GM18519 (cell line): ENCODE data around the gene EZH1.

Experiments
- ATAC-seq: cut with Tn5 transposase; IDR thresholded peaks from one replicate; pipeline ENCODE4 v1.9.1; 2021; ENCODE audit warnings: mild to moderate bottlenecking, moderate library complexity; ENCODE audit not compliant: unreplicated experiment, low FRiP score

Gene EZH1

DNA sequence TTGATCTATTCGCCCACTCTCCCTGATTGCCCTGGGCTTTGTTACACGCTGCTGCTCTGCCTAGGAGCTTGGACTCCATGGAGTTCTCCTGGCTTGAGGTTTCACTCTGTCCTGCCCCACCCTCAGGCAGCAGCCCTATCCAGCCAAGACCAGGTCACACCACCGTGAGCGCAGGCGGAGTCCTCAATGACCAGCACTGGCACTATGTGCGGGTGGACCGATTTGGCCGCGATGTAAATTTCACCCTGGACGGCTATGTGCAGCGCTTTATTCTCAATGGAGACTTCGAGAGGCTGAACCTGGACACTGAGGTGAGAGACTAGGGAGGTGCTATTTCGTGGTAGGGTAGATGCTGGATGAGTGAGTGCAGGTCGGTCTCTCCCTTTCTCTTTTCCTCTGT lies 59.0 kb downstream of the EZH1 start:
- no peak for ATAC-seq

DNA sequence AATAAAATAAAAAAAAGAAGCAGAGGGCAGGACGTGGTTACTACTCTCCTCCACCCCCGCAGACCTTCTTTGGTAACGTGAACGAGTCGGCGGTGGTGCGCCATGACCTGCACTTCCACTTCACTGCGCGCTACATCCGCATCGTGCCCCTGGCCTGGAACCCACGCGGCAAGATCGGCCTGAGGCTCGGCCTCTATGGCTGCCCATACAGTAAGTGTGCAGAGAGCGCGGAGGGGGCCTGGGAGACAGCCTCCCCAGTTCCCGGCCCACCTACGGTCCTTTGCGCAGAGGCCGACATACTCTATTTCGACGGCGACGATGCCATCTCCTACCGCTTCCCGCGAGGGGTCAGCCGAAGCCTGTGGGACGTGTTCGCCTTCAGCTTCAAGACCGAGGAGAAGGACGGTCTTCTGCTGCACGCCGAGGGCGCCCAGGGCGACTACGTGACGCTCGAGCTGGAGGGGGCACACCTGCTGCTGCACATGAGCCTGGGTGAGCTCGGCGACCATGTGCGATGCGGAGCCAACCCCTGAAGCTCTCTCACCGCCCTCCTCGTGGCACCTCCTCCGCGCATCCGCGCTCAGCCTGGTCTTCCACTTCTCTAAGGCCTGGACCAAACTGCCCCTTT lies 59.8 kb downstream of the EZH1 start:
- no peak for ATAC-seq

DNA sequence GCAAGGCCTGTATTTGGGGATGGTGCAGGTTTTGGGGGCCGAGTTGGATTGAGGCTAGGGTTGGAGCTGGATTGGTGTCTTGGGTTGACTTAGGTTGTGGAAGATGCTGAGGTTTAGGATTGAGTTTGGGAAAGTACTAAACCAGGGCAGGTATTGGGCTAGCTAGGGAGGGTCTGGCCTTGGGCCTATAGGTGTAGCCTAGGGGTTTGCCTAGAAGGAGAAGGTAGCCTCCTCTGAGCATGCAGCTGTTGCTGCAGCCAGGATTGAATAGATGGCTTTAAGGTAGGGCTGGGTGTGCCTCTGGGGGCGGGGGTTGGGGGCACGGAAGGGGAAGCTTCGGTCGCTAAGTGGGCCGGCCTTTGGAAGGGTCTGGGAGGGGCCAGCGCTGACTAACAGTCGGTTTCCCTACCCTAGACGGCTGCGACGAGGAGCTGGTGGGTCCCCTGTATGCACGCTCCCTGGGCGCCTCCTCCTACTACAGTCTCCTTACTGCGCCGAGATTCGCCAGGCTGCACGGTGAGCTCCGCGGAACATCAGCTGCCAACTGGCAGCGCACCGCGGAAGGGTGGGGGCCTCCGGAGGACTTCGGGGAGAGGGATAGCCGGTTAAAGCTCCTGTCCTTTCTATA lies 61.3 kb downstream of the EZH1 start:
- ATAC-seq = no peak

DNA sequence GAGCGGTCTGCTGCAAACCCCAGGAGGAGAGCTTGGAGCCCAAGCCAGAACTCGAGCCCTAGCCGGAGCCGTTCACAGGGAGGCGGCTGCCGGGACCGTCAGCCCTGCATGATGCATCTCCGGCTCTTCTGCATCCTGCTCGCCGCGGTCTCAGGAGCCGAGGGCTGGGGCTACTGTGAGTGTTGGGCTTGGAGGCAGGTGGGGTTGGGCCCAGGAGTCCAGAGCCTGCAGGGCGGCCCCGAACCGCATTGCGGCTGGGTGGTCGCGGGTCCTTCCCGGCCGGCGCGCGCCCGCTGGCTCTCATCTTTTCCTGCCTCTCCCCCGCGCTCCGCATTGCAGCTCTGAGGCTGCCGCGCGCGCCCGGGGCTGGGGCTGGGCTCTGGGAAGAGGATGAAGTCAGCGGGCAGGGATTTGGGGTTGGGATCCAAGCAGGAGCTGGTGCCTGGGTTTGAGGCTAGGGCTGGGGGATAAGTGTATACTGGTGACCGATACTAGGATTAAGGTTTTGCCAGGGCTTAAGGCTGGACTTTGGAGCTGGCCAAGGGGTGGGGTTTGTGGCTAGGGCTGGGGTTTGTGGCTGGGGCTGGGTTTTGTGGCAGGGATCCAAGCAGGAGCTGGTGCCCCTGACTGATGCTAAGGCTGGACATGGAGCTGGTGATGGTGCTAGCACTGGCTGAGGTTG lies 62.0 kb downstream of the EZH1 start:
- no peak for ATAC-seq

DNA sequence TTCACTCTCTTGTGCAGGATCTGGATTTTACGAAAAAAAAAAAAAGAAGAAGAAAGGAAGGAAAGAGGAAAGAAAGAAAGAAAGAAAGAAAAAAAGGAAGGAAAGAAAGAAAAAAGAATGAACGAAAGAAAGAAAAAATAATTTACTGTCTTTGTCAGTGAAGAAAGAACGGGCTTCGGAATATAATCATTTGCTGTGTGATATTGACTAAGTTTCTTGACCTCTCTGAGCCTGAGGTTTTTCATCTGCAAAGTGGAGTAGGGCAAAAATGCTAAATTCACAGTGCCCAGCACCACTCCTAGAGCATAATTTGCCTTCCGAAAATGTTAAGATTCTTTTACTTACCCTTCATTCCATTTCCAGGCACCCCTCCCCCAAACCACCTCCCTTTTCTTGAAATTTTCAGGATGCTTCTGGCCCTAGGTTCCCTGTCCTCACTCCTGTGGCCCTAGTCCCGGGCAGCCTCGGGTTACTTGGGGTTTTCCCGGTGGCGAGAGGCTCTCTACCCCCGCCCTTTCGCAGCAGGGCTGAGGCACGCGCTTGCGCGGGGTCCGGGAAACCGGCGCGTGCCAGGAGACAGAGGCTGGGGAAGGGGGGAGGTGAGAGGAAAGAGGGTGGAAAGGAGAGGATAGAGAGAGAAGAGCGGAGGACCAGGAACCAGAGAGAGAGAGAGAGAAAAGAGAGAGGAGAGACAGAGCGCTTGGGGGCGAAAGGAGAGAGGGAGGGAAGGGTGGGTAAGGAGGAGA lies 62.7 kb downstream of the EZH1 start, which contains the start of gene CNTNAP1:
CNTNAP1 (plus strand) TSS at position 556 of the 746 bp plus-strand sequence. CDS start 299 bp downstream, outside the sequence.
- ATAC-seq = no peak

DNA sequence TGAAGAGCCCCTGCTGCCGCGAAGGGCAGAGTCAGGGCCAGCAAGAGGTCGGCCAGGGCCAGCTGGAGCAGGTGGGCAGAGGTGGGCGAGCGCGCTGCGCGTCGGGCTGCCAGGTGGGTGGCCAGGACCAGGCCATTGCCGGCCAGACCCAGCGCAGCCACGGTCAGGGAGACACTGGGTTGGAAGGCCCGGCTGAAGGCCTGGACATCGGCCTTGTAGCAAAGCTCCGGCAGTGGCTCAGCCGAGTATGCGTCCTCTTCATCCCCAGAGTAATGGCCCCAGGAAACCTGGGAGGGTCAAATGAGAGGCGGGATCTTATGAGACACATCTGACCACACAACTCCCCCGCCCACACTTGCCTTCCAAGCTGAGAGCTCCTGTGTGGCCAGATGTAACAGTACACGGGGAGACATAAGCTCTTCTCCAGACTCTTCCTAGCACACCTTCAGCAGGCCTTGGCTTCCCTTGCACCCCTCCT lies 64.5 kb downstream of the EZH1 start:
- ATAC-seq = no peak

DNA sequence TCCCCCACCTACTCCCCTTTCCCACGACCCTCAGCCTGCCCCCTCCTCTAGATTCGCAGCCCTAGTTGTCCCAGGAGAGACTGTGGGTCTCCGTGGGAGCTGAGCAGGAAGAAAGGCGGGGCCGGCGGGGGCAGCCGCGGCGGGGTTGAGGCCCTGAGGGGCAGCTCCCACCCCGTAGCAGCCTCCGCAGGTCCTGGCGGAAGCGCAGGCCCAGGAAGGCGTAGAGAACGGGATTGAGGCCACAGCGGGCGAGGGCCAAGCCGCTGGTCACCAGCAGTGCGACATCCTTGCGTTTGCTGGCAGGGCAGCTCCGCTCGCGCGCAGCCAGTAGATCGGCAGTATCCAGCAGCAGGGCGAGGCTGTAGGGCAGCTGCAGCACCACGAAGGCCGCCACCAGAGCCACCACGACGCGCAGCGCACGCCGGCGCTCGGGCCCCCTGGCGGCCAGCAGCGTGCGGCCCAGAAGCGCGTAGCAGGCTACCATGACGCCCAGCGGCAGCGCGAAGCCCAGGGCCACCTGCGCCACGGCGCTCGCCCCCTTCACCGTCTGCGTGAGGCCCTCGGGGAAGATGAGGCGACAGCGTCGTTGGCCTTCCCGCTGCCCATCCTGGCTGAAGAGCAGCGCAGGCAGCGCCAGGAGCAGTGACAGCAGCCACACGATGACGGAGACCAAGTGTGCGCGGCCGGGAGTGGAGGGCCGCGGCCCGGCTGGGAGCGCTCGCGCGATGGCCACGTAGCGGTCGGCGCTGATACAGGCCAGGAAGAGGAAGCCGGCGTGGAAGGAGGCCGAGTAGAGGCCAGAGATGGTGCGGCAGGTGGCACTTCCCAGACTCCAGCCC lies 65.1 kb downstream of the EZH1 start:
- ATAC-seq = no peak

DNA sequence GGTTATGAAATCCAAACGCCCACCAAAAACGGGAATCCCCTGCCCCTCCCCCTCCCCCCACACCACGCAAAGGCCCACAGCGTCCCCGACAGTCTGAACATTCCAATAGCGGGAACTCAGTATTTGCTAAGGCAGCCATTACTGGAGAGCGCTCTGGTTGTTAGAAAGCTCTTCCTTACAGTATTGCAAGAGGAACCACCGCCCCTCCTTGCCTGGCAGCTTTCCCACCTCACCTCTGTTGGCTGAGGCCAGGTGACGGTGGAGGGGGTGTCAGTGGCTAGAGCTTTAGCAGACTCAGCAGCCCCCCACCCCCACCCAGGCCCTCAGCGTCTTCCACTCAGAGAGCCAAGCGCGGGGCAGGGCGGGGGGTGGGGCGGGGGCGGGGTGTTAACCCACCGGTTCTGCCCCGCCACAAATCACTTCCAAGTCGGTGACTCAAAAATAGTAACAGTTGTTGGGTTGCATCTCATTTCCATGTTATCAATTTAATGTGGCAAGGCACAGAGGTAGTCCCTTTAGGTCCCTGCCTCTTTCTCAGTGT lies 65.8 kb downstream of the EZH1 start:
- no peak for ATAC-seq

DNA sequence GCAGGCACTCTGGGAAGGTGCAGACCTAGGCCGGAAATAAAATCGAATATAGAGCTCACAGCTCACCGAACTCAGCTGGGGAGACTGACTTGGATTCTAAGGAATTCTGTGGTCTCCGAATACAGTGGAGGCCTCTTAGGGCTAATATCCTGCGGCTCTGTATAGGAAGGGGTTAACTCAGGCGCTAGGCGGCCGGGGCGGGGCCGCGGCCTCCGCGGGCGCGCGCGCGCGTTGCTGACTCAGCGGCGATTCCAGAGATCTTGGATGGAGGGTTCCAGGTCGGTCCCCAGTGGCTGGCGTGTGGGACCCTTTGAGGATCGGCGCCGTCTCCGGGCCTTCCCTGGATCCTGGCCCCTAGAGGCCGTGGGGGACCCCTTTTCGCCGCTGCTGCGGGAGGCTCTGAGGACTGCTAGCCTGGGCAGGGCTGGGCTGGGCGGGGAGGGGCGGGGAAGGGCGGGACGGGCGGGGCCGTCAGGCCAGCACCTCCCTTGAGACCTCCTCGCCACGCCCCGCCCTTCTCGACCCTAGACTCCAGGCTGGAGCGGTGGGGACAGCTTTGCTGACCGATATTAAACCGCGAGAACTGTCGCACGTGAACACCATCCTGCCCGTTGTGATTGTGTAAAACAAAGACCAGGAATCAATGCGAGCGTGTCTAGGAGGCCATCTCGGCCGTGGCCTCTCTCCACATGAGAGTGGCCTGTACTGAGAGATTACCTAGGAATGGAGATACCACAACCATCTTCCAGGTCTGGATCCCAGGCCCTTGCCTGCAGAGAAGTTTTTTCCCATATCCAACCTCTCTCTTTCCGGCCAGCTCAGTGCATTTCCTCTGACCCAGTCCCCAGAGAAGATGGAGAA lies 66.7 kb downstream of the EZH1 start:
- ATAC-seq = no peak

DNA sequence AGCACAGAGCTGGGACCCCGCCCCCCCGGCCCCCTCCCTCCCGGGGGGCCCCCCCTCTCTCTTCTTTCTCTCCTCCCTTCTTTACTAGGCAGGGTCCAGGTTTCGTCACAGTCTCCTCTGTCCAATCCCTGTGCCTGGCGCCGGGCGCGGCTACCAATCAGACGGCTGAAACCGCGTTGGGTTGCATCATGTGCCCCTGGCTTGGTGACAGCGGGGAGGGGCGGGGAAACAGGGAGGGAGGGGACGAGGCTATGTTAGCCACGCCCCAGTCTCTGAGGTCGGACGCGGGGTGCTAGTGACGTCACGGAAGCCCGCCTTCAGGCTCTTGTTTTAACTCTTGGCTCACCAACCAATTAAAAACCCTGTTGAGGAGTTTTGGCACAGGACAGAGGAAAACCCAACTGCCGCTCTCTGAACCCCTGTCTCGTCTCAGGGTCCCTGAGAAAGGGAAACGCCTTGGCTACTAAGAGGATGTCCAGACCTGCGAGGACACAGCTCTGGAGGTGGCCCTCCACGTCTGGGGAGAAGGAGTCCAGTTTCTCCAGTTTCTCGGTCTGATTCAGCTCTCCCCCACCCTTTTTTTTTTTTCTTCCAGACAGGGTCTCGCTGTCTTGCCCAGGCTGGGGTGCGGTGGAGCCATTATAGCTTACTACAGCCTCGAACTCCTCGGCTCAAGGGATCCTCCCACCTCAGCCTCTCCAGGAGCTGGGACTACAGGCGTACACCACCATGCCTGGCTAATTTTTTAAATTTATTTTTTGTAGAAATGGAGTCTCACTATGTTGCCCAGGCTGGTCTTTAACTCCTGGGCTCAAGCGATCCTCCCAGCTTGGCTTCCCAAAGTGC lies 67.6 kb downstream of the EZH1 start:
- ATAC-seq = peak; percentile 49

DNA sequence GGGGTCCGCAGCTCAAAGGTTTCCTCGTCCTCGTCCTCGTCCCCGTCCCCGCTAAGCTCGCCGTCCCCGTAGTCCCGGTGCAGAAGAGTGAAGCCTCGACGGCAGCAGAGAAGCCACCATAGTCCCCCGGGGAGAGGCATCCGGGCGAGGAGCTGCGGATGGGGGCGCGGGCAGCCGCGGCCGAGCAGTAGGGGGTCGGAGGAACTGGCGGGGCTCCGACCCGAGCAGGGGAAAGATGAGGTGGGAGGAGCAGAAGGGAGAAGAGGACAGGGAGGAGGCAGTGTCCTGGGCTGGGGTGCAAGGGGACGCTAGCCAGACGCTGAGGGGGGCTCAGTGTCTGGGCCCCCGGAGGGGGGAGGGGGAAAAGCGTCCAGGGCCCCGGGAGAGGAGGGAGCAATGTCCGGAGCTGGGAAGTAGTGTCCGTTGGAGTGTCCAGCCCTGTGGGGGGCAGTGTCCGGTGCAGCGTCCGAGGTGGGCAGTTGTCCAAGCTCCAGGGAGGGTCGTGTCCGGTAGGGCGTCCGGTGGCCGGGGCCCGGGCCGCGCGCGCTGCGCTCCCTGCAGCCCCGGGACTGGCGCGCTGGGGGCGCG lies 68.3 kb downstream of the EZH1 start, which contains the start of gene PLEKHH3:
PLEKHH3 (minus strand) TSS at position 571 of the 588 bp plus-strand sequence; CDS start at position 140, 431 bp downstream.
- no peak for ATAC-seq

DNA sequence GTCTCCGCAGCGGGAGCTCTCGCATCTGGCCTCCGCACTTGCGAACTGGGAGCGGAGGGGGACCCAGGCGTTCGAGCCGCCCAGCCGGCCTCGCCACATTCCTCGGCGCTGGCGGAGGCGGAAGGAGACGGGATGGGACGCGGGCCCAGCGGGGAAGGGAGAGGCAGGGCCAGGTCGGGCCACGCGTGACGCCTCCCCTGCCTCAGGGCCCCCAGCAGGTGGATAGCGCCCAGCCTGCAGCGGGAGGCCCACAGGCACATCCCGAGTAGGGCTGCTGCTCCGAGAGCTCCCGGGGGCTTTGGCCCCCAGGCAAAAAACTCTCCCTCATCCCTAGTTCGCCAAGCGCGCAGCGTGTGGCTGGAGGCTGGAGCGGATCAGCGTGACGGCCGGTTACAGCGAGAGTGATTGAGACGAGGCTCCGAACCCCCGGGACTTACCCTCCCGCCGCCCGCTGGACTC lies 68.8 kb downstream of the EZH1 start:
- no peak for ATAC-seq

DNA sequence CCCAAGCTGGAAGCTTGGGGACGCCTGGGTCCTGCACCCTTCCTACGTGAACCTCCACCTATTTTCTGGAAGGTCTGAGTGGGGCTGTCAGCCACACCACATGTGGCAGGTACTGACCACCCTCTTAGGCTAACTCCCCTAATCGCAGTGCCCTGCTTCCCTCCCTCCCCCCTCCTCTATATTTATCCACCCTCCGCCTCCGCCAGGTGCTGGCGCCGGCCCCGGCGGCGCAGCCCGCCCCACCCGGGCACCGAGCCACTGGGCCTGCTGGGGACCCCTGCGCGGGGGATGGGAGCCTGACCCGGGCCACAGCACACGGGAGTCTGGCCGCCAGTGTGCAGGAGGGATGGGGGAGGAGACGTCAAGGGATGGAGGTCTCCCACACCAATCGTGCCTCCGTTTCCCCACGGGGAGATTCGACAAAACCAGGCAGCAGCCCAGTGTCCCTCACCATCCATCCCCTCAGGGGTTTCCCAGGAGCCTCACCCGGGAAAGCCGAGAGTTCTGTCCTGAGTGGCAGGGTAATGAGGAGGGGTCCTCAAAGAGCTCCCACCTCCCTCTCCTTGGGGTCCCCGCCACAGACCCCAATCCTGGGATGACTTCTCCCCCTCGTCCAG lies 69.4 kb downstream of the EZH1 start:
- ATAC-seq = no peak

DNA sequence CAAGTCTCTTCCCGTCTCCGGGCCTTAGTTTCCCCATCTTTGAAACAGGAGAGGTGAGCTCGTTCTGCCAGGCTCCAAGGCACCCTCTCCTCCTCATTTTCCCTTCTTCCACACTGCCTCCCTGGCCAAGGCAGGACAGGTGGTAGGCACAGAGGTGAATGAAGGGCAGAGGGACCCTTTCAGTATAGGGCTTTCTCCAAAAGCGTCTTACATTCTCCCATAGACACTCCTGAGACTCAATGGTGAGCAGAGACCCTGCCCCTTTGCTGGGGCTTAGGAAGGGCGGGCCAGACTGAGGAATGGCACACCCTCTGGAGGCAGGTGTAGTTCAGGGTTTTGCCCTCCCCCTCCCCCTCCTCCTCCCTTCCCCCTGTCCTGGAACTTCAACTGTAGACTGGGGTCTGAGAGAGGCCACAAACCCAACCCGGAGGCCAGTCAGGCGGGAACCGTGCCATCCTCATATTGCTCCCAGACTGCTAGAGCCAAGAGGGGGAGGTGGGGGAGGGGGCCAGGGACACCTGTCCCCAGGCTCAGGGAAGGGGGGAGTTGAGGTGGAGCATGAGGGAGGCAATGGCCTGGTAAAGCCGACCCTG lies 70.0 kb downstream of the EZH1 start:
- ATAC-seq = no peak

DNA sequence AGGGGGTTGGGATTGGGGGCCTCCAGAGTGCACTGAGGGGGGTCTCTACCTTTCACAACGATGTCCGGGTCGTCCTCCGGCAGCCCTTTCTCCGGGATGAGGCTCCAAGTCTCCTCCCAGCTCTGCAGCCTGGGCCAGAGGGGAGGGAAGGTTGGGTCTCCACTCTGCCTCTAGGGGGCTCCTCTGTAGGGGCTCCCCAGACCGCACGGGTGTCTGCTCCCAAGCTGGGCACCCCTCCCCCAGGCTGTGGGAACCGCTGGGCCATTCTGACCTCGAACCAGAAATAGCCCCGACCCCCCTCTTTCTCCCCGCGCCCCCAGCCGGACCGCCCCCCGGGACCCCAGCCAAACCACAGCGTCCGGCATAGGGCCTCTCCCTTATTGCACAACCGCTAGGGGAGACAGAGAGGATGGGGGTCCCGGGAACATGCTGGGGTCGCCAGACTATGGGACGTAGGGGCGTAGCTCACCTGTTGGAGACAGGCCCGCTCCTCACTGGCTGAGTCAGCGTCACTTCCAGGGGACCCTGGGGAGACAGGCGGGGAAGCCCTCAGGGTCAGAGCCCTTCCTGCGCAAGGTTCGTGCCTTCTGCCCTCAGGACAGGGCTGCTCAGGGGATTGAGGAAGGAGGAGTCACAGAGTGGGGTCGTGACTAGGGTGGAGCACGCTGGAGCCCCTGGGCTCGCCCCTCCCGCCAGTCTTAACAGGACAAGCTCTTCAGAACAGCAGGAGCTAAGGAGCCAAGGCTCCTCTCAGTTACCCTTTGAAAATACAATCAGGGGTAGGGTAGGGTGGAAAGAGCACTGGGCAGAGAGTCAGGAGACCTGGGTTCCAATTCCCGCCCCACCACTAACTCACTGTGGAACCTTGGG lies 70.7 kb downstream of the EZH1 start:
- no peak for ATAC-seq
